CD4-positive, CD25-positive, alpha-beta regulatory T cell (primary cell): ENCODE data around the gene PBX3. TPM values are rescaled to one million over a fixed set of nuclear protein-coding genes. Genes with fewer than 3 reads are reported as not detected.

ENCODE experiments used
- ATAC-seq, 2 donors: fragments of 150-1000 bp; cut with Tn5 transposase; one replicate each; pipeline ENCODE4 v1.10.0; 2021; ENCODE audit warnings: low read depth in 2 of 2, moderate number of reproducible peaks in 2 of 2, moderate library complexity in 1 of 2
- DNase-seq, 3 donors: peaks; one replicate each; pipeline versions ENCODE4 v3.0.0 to v3.0.0-alpha.2; 2012 to 2022; ENCODE audit warnings: mixed read lengths in 1 of 3
- H3K27ac ChIP-seq: one replicate; pipeline ENCODE4 v1.7.0; 2013; ENCODE audit warnings: mild to moderate bottlenecking, low read length; ENCODE audit not compliant: insufficient read depth, poor library complexity, severe bottlenecking
- H3K27me3 ChIP-seq: one replicate; pipeline ENCODE4 v1.7.0; 2013; ENCODE audit warnings: low read length; ENCODE audit not compliant: control insufficient read depth, insufficient read depth
- H3K36me3 ChIP-seq: one replicate; pipeline ENCODE4 v1.7.0; 2013; ENCODE audit warnings: mild to moderate bottlenecking, low read length, moderate library complexity; ENCODE audit not compliant: control insufficient read depth, insufficient read depth
- H3K4me1 ChIP-seq: 2 replicates; pipeline ENCODE4 v1.7.0; 2013; ENCODE audit warnings: mild to moderate bottlenecking, low read length; ENCODE audit not compliant: insufficient read depth, control insufficient read depth, poor library complexity, severe bottlenecking
- H3K4me3 ChIP-seq: one replicate; pipeline ENCODE4 v1.7.0; 2013; ENCODE audit warnings: low read depth, mild to moderate bottlenecking, low read length, moderate library complexity
- H3K9me3 ChIP-seq, 2 experiments: 1 replicate in 1 of 2; 2 replicates in 1 of 2; pipeline ENCODE4 v1.7.0; 2013; ENCODE audit warnings: low read length in 2 of 2, mild to moderate bottlenecking in 1 of 2, moderate library complexity in 1 of 2; ENCODE audit not compliant: control insufficient read depth in 2 of 2
- H3K27ac Mint-ChIP-seq, 3 donors: one replicate each; pipeline ENCODE4 v1.8.0; 2020 to 2022; ENCODE audit warnings: mild to moderate bottlenecking in 3 of 3, mixed read lengths in 3 of 3, moderate library complexity in 2 of 3
- H3K27me3 Mint-ChIP-seq: one replicate; pipeline ENCODE4 v1.8.0; 2022; ENCODE audit warnings: mild to moderate bottlenecking, mixed read lengths
- H3K36me3 Mint-ChIP-seq: one replicate; pipeline ENCODE4 v1.8.0; 2020; ENCODE audit warnings: mixed read lengths
- H3K4me1 Mint-ChIP-seq, 4 donors: one replicate each; pipeline ENCODE4 v1.8.0; 2020 to 2022; ENCODE audit warnings: mixed read lengths in 4 of 4, mild to moderate bottlenecking in 1 of 4
- H3K4me3 Mint-ChIP-seq, 4 donors: one replicate each; pipeline ENCODE4 v1.8.0; 2020 to 2022; ENCODE audit warnings: mild to moderate bottlenecking in 4 of 4, mixed read lengths in 4 of 4, moderate library complexity in 3 of 4
- H3K9me3 Mint-ChIP-seq, 7 donors: one replicate each; pipeline ENCODE4 v1.8.0; 2020 to 2022; ENCODE audit warnings: mixed read lengths in 7 of 7, mild to moderate bottlenecking in 3 of 7, moderate library complexity in 2 of 7
- polyA plus RNA-seq, 4 donors: library from polyadenylated mRNA; unstranded; fragments of 300-500 nt; fragmentation: Illumina TruSeq; gene quantifications; one replicate each; pipeline ENCODE4 v1.2.3, GENCODE V29; 2021
- total RNA-seq: library from RNA; stranded (reverse); gene quantifications from one replicate; pipeline ENCODE4 v1.2.3, GENCODE V29; 2022

The PBX3 gene
- total and polyA plus RNA-seq, 5 donors from 2014 or later: 3.7 to 18.3 (median 4.7) TPM

- H3K9me3 Mint-ChIP-seq: no peaks in the 10 kb centered on the region
- Histone ChIP-seq H3K36me3 (no peaks in the 10 kb centered on the region), H3K9me3 (no peaks in the 10 kb centered on the region), H3K27me3 (no peaks in the 10 kb centered on the region), H3K27ac (no peak overlapping the region), H3K4me1 (no peaks in the 10 kb centered on the region), H3K4me3 (no peak overlapping the region)
- no peak overlapping the region for H3K27ac Mint-ChIP-seq
- H3K4me1 Mint-ChIP-seq: no peaks in the 10 kb centered on the region
- DNase-seq (no peak), ATAC-seq (no peak)
- no peak overlapping the region for H3K4me3 Mint-ChIP-seq
- H3K27me3 Mint-ChIP-seq: no peaks in the 10 kb centered on the region
- H3K36me3 Mint-ChIP-seq: no peaks in the 10 kb centered on the region
Measured at GRCh38 chr9:125995706-125996105, 248.5 kb downstream of the PBX3 start.

- Histone ChIP-seq H3K4me1 (no peaks in the 10 kb centered on the region), H3K4me3 (no peak overlapping the region), H3K27me3 (no peaks in the 10 kb centered on the region), H3K36me3 (no peaks in the 10 kb centered on the region), H3K9me3 (no peaks in the 10 kb centered on the region), H3K27ac (no peak overlapping the region)
- no peaks in the 10 kb centered on the region for H3K27me3 Mint-ChIP-seq
- ATAC-seq (no peak), DNase-seq (no peak)
- H3K4me3 Mint-ChIP-seq: no peak overlapping the region
- H3K27ac Mint-ChIP-seq: no peak overlapping the region
- no peaks in the 10 kb centered on the region for H3K4me1 Mint-ChIP-seq
- no peaks in the 10 kb centered on the region for H3K9me3 Mint-ChIP-seq
- H3K36me3 Mint-ChIP-seq: no peaks in the 10 kb centered on the region
Measured at GRCh38 chr9:125996791-125997190, 249.6 kb downstream of the PBX3 start.

- no peaks in the 10 kb centered on the region for H3K36me3 Mint-ChIP-seq
- Histone ChIP-seq H3K36me3 (no peaks in the 10 kb centered on the region), H3K27me3 (no peaks in the 10 kb centered on the region), H3K9me3 (no peaks in the 10 kb centered on the region), H3K27ac (no peak overlapping the region), H3K4me3 (no peak overlapping the region), H3K4me1 (no peaks in the 10 kb centered on the region)
- no peak for DNase-seq
- H3K27ac Mint-ChIP-seq: no peak overlapping the region
- no peak for ATAC-seq
- H3K27me3 Mint-ChIP-seq: no peaks in the 10 kb centered on the region
- H3K4me3 Mint-ChIP-seq: no peak overlapping the region
- no peaks in the 10 kb centered on the region for H3K4me1 Mint-ChIP-seq
- H3K9me3 Mint-ChIP-seq: no peaks in the 10 kb centered on the region
Measured at GRCh38 chr9:125997196-125997823, 250.1 kb downstream of the PBX3 start.

- H3K27me3 Mint-ChIP-seq: no peaks in the 10 kb centered on the region
- H3K27ac ChIP-seq: no peak overlapping the region
- no peaks in the 10 kb centered on the region for H3K4me1 Mint-ChIP-seq
- no peaks in the 10 kb centered on the region for H3K36me3 ChIP-seq
- H3K9me3 Mint-ChIP-seq: no peaks in the 10 kb centered on the region
- H3K27me3 ChIP-seq: no peaks in the 10 kb centered on the region
- H3K36me3 Mint-ChIP-seq: no peaks in the 10 kb centered on the region
- H3K4me1 ChIP-seq: no peaks in the 10 kb centered on the region
- no peak for DNase-seq
- H3K9me3 ChIP-seq: no peaks in the 10 kb centered on the region
- no peak overlapping the region for H3K27ac Mint-ChIP-seq
- ATAC-seq: no peak
- no peak overlapping the region for H3K4me3 Mint-ChIP-seq
- no peak overlapping the region for H3K4me3 ChIP-seq
Measured at GRCh38 chr9:125998837-125999503, 251.8 kb downstream of the PBX3 start.

DNA sequence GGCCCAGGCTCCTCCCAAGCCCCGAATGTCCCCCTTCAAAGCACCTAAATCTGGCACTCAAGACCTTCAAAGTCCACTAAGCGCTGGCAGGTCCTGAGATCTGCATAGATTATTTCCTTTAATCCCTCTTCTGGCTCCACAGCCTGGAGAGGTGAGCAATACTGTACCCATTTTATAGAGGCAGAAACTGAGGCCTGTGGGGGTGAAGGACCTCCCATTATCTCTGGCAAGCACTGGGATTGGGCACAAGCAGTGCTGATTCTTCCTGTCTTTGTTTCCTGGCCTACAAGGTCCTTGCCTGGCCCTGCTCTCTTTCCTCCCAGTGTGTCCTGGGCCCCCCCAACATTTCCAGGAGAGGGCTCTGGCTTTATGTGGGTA lies 252.3 kb downstream of the PBX3 start:
- Histone ChIP-seq H3K4me1 (no peaks in the 10 kb centered on the region), H3K27ac (no peak overlapping the region), H3K27me3 (no peaks in the 10 kb centered on the region), H3K36me3 (no peaks in the 10 kb centered on the region), H3K4me3 (no peak overlapping the region), H3K9me3 (no peaks in the 10 kb centered on the region)
- Mint-ChIP-seq H3K27me3 (no peaks in the 10 kb centered on the region), H3K4me1 (no peaks in the 10 kb centered on the region), H3K27ac (no peak overlapping the region), H3K36me3 (no peaks in the 10 kb centered on the region), H3K9me3 (no peaks in the 10 kb centered on the region), H3K4me3 (no peak overlapping the region)
- ATAC-seq (no peak), DNase-seq (no peak)

DNA sequence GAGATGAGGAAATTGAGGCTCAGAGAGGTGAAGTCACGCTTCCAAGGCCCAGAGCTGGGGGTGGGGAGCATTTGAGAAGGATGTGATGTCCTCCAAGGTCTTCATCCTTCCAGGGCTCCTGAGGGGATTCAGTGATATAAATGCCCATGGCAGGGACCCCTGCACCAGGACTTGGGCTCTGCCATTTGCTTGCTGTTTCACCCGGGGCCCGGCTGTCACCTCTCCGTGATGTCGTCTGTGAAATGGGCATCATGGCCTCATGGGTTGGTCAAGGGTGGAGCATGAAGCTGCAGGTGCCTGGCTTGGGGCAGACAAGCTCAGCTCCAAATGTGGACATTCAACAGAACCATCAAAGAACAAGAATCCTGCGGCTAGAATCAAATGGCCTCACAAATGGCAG lies 253.1 kb downstream of the PBX3 start:
- H3K36me3 ChIP-seq: no peaks in the 10 kb centered on the region
- H3K27me3 ChIP-seq: no peaks in the 10 kb centered on the region
- Mint-ChIP-seq H3K36me3 (no peaks in the 10 kb centered on the region), H3K9me3 (no peaks in the 10 kb centered on the region), H3K27ac (no peak overlapping the region), H3K4me3 (no peak overlapping the region), H3K4me1 (no peaks in the 10 kb centered on the region), H3K27me3 (no peaks in the 10 kb centered on the region)
- ATAC-seq: no peak
- H3K27ac ChIP-seq: no peak overlapping the region
- DNase-seq: no peak
- H3K9me3 ChIP-seq: no peaks in the 10 kb centered on the region
- H3K4me1 ChIP-seq: no peaks in the 10 kb centered on the region
- H3K4me3 ChIP-seq: no peak overlapping the region

DNA sequence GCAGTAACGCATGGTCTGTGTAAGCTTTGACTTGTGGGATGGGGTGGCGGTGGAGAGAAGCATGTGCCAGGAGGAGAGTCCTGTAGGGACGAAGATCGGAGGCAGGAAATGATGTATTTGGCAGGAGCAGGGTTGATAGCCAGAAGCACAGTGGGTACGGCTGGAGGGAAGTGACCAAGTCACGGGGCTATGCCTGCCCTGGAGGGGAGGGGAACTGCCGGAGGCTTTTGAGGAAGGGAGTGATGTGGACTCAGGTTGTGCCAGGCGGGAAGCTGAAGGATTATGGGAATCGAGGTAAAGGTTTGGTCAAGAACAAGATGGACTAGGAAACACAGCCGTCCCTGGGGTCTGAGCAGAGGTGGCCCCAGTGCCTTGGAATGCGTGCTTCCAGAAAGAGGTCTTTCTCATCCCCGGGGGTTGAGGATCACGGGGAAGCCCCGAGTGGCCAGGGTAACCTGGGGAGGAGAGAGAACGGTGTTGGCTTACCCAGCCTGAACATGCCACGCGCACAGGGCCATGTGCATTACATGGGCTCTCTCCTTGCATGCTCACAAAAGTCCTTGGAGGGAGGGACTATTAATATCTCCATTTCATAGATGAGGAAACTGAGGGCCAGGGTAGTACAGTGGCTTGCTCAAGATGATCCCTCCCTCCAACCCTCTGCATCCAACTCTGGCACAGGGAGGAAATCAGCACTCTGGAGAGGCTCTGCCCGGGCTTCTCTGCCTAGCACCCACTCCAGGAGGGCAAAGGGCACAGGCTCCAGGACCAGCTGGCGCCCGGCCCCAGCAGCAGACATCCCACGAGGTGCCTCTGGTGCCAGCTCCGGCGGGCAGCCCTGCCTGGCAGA lies 253.8 kb downstream of the PBX3 start:
- Mint-ChIP-seq H3K27ac (no peak overlapping the region), H3K4me1 (no peaks in the 10 kb centered on the region), H3K27me3 (no peaks in the 10 kb centered on the region), H3K4me3 (no peak overlapping the region), H3K36me3 (no peaks in the 10 kb centered on the region), H3K9me3 (no peaks in the 10 kb centered on the region)
- ATAC-seq: no peak
- Histone ChIP-seq H3K36me3 (no peaks in the 10 kb centered on the region), H3K4me3 (no peak overlapping the region), H3K27me3 (no peaks in the 10 kb centered on the region), H3K4me1 (no peaks in the 10 kb centered on the region), H3K27ac (no peak overlapping the region), H3K9me3 (no peaks in the 10 kb centered on the region)
- no peak for DNase-seq
